Testis (tissue), 3 donors: ENCODE measurements around the gene ATP2B2. TPM values are rescaled to one million over a fixed set of nuclear protein-coding genes. Genes with fewer than 3 reads are reported as not detected.

ENCODE experiments used
- DNase-seq: peaks from one replicate; pipeline ENCODE4 v3.0.0-alpha.2; 2019
- H3K27ac ChIP-seq, 2 donors: fragments of 200-600 bp; sonication (generic); one replicate each; pipeline ENCODE4 v1.5.1; 2019
- H3K27me3 ChIP-seq: fragments of 200-600 bp; sonication (generic); one replicate; pipeline ENCODE4 v1.5.1; 2019
- H3K36me3 ChIP-seq: fragments of 200-600 bp; sonication (generic); one replicate; pipeline ENCODE4 v1.5.1; 2017; ENCODE audit warnings: low read depth; ENCODE audit errors: missing control alignments
- H3K4me1 ChIP-seq: fragments of 200-600 bp; sonication (generic); one replicate; pipeline ENCODE4 v1.5.1; 2019
- H3K4me3 ChIP-seq, 2 donors: fragments of 200-600 bp; sonication (generic); one replicate each; pipeline ENCODE4 v1.5.1; 2017 to 2019
- H3K9me3 ChIP-seq: fragments of 200-600 bp; sonication (generic); one replicate; pipeline ENCODE4 v1.5.1; 2017
- POLR2A ChIP-seq: fragments of 450-650 bp; IDR thresholded peaks from one replicate; pipeline ENCODE4 v1.6.1; 2017; ENCODE audit warnings: antibody characterized with exemption, mild to moderate bottlenecking, moderate library complexity
- WGBS, 2 donors: methylation state at CpG; one replicate each; pipeline ENCODE4 v1.1.5; 2018; 5-methylcytosine and 5-hydroxymethylcytosine counted together
- intact Hi-C: fragments of 100-400 bp; cut with DNase I; formaldehyde crosslinking; loops from one replicate; pipeline ENCODE4 v1.15.1; 2023; ENCODE audit warnings: low total_unique reads
- polyA plus RNA-seq: library from polyadenylated mRNA; stranded (reverse); fragments of 350-450 nt; fragmentation: Illumina TruSeq; extraction: RNeasy Lipid Tissue Mini Kit (QIAGEN cat#74804); gene quantifications from one replicate; pipeline ENCODE4 v1.2.3, GENCODE V29; 2014; ENCODE audit warnings: low read depth, low replicate concordance; ENCODE audit not compliant: insufficient read depth
- total RNA-seq, 2 donors: library from RNA; depleted of rRNA; stranded (reverse); fragments of >200 nt; gene quantifications; one replicate each; pipeline ENCODE4 v1.2.3, GENCODE V29; 2016
- TF ChIP-seq, protein P1 (sequence below), 3 experiments: fragments of 450-650 bp in 2 of 3; fragments of 200-600 bp in 1 of 3; sonication (generic) in 1 of 3; IDR thresholded peaks; one replicate each; pipeline ENCODE4 v1.5.1; 2016 to 2019; ENCODE audit warnings: antibody characterized with exemption in 3 of 3, mild to moderate bottlenecking in 2 of 3, moderate library complexity in 1 of 3

The ATP2B2 gene
- total and polyA plus RNA-seq, 3 donors from 2014 or later: 1.1 to 2.9 (median 1.8) TPM

GRCh38 chr3:10466186-10466585 is 39.2 kb downstream of the ATP2B2 start:
- no peaks in the 10 kb centered on the region for H3K4me1 ChIP-seq
- no peak overlapping the region for H3K27ac ChIP-seq
- TF ChIP-seq POLR2A: no peak
- TF ChIP-seq, protein P1, sequence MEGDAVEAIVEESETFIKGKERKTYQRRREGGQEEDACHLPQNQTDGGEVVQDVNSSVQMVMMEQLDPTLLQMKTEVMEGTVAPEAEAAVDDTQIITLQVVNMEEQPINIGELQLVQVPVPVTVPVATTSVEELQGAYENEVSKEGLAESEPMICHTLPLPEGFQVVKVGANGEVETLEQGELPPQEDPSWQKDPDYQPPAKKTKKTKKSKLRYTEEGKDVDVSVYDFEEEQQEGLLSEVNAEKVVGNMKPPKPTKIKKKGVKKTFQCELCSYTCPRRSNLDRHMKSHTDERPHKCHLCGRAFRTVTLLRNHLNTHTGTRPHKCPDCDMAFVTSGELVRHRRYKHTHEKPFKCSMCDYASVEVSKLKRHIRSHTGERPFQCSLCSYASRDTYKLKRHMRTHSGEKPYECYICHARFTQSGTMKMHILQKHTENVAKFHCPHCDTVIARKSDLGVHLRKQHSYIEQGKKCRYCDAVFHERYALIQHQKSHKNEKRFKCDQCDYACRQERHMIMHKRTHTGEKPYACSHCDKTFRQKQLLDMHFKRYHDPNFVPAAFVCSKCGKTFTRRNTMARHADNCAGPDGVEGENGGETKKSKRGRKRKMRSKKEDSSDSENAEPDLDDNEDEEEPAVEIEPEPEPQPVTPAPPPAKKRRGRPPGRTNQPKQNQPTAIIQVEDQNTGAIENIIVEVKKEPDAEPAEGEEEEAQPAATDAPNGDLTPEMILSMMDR (IDR thresholded peaks at IDR 0.05): no peak
- H3K36me3 ChIP-seq: no peaks in the 10 kb centered on the region
- no peak for DNase-seq
- intact Hi-C loops: no loop called here
- no peak overlapping the region for H3K4me3 ChIP-seq
- H3K9me3 ChIP-seq: no peaks in the 10 kb centered on the region
- 87 to 91% methylated on average over 5 of the region's 5 CpGs for WGBS, 2 donors
- no peaks in the 10 kb centered on the region for H3K27me3 ChIP-seq

DNA sequence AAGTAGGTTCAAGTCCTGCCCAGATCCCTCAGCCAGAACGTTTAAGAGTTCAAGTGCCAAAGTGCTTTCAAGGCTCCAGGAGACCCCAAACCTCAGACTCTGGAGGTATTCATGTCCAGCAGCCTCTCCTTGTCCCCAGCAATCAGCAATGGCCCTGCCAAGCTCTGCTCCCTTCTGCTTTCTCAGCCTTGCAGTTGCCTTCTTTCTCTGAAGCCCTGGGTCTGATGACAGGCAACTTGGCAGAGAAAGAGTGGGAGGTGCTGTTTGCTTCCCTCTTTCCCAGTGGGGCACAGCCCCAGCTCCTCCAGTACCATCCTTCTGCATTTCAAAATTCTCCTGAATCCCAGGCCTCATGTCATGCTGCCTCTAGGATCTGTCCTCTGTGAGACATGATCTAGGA is 40.2 kb downstream of the ATP2B2 start:
- 53 to 86% methylated on average over 1 of the region's 1 CpG for WGBS, 2 donors
- Histone ChIP-seq H3K4me3 (no peak overlapping the region), H3K4me1 (no peaks in the 10 kb centered on the region), H3K9me3 (no peaks in the 10 kb centered on the region), H3K36me3 (no peaks in the 10 kb centered on the region), H3K27ac (no peak overlapping the region), H3K27me3 (no peaks in the 10 kb centered on the region)
- no peak for TF ChIP-seq POLR2A
- TF ChIP-seq, protein P1 (IDR thresholded peaks at IDR 0.05): no peak
- DNase-seq: no peak
- intact Hi-C loops: no loop called here

DNA sequence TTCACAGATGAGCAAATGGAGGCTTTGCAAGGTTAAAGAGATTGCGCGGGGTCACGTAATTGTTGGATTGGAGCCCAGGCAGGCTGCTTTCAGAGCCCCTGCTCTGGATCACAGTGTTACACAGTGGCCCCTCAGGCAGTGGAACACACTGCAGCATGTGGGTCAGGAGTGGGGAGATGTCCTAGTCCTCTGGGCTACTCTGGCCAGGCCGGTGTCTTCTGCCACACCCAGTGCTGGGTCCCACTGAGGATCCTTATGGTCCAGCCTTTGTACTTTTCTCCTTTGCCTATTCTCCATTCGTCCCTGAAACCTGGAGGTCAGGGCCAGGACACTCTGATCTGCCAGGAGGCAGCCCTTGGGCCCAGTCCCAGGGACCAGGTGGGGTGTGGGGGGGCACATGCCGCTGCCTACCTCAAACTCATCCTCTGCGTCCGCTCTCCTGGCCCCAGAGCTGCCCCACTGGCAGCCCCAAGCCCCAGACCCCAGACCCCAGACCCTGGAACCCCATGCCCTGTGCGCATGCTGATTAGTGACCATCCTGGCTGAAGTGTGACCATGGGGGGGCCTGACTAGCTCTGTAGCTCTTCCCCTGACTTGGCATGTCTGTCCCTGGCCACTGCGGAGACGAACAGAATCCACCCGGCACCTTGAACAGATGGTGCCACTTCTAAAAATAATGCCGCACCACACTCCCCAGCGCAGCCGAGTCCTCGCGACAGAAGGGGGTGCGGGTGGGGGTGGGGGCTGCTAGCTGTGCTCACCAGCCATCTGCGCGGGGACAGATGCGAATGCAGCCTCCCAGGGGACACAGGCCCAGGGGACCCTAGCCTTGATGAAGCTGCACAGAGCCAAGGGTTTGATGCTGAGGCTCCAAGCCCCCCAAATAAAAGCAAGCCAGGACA is 41.6 kb downstream of the ATP2B2 start:
- no peak overlapping the region for H3K27ac ChIP-seq
- intact Hi-C loops: no loop called here
- no peaks in the 10 kb centered on the region for H3K9me3 ChIP-seq
- 74 to 80% methylated on average over 9 to 21 of the region's 21 CpGs for WGBS, 2 donors
- no peaks in the 10 kb centered on the region for H3K4me1 ChIP-seq
- no peaks in the 10 kb centered on the region for H3K27me3 ChIP-seq
- TF ChIP-seq, protein P1 (IDR thresholded peaks at IDR 0.05): no peak
- TF ChIP-seq POLR2A: no peak
- DNase-seq: no peak
- H3K36me3 ChIP-seq: no peaks in the 10 kb centered on the region
- no peak overlapping the region for H3K4me3 ChIP-seq

DNA sequence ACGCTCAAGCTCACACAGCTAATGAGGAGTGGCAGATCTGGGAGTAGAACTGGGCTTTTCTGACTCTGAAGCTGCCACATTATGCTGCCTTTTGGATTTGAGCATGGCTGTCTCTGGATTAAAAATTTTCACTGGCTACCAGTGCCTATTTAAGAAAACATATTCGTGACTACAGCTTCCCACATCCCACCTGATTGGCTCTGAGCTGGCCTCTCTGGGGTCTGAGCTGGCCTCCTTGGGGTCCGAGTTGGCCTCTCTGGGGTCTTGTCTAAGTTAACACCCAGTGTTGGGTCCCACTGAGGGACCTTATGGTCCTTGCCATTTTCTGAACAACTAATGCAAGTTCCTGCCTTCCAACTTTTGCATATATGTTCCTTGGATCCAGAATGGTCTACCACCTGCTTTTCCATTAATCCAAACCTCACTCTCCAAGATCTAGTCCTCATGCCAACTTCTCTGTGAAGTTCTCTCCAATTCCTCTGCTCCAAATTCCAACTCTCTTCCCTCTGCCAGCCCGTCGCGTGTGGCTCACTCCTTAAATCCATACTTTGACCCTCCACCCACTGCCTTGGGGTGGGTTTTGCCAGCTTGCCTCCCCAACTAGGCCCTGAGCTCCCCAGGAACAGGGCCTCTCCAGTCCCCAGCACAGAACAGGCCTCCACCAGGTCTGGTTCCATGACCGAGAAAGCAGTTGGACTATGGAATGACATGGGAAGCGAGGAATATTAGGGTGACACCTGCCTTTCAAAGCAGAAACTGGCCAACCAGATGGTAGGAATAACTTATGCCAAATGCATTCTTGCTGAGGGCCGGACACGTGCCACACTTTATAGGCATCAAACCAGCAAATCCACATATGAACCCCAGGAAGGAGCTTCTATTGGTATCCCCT is 42.5 kb downstream of the ATP2B2 start:
- Histone ChIP-seq H3K9me3 (no peaks in the 10 kb centered on the region), H3K36me3 (no peaks in the 10 kb centered on the region), H3K4me1 (no peaks in the 10 kb centered on the region), H3K27me3 (no peaks in the 10 kb centered on the region), H3K4me3 (no peak overlapping the region), H3K27ac (no peak overlapping the region)
- intact Hi-C loops: no loop called here
- no peak for DNase-seq
- no peak for TF ChIP-seq POLR2A
- TF ChIP-seq, protein P1 (IDR thresholded peaks at IDR 0.05): no peak
- WGBS, 2 donors: 82 to 89% methylated on average over 10 of the region's 10 CpGs
